NCI-H524 treated with DMSO at 0.1 percent for 48 hours (cell line): Measurements from ENCODE around the gene FBXO36.

ENCODE experiments used
- DNase-seq: peaks from one replicate; lab custom pipeline; 2025; lab: John Stamatoyannopoulos, UW

Gene FBXO36

DNA sequence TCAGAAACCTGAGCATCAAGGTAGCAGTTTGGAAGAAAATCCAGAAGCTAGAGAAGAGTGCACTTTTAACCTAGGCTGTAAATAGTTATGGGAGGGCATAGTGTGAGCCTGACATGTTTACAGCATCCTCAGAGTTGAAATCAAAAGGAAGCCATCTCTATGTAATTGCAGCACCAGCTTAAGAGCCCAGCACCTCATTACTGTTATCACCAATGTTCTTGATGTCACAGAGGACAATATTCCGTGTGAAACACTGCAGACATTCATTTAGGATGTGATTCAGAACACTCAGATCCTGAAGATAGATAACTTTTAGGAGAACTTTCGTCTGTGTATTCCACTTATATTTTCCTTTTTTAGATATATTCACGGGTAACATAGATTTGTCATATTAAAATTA is 48.1 kb downstream of the FBXO36 start:
- no peak for DNase-seq

DNA sequence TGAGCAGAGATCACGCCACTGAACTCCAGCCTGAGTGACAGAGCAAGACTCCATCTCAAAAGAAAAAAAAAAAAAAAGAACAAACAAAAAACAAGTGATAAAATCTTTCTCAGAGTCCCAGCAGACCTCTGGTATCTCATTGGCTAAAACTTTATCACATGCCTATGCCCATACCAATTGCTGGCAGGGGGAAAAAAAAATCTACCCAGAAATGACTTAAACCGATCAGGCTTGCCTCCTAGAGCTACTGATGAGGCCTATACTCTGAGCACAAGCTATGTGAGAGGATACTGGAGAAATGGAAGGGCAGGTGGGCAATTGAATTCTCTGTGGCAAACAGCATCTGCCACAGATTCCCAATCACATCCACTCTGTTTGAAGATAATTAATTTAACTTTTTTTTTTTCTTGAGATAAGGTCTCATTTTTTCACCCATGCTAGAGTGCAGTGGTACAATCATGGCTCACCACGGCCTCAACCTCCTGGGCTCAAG is 49.0 kb downstream of the FBXO36 start:
- DNase-seq: no peak

DNA sequence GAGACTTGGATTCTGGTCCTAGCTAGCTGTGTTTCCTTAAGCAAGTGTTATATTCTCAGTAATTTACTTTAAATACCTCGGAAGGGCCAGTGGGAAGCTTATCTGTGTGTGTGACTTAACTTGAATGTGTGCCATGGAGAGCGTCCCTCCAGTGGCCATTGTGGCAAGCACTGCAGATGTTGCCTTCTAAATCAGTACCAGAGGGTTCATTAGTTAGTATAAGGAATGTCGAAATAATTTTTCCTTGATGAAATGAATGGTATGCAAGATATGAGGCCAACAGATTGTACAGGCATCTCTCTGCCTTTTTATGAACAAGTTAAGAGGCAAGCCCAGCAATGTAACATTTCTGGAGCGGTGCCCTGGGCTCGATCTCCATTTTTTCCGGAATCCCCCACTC is 52.0 kb downstream of the FBXO36 start:
- DNase-seq: no peak

DNA sequence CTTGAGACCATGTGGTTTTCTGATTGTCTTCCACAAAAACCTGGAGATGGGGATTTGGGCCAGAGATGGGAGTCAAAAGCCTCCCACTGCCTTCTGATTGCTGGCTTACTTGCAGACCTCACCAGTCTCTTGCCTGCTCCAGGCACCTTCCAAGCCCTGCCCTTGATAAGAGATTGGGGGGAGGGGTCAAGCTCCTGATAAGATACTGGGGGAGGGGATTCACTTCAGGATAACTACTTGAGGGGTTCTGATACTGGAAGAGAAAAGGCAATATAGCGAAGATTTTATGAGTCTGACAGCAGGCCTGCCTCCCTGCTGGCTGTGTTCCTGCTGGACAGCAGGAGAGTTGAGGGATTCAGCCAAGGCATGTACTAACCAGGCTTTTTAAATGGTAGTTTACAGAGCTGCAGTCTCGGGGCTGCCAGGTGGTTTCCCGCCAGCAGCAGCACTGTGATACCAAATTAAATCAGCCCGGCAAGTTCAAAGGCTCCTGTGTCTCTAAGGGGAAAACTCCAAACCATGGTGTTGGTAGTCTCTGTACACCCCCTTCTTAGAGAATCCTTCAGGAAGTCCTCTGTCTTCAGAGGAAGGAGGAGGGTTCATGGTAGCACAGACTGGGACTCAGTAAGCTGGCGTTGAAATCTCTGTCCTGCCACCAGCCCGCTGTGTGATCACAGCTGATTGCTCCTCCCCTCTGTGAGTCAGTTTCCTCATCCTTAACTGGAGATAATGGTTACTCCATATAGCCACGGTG is 58.3 kb downstream of the FBXO36 start:
- no peak for DNase-seq

DNA sequence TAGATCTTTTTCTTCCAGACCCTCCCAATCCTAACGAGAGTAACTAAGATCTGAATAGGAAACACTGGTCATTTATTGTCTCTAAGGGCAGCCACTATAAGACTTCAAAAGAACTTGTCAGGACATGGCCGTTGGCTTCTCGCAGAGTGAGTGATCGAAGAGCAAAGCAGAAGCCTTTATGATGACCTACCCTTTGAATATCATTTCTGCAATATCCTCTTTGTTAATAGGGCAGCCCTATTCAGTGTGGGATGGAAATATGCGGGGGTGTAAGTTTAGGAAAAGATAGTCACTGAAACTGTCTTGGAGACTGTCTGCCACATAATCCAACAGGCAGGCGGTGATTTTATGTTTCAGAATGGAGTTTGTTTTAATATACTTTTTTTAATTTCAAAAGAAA is 70.9 kb downstream of the FBXO36 start:
- DNase-seq: no peak

DNA sequence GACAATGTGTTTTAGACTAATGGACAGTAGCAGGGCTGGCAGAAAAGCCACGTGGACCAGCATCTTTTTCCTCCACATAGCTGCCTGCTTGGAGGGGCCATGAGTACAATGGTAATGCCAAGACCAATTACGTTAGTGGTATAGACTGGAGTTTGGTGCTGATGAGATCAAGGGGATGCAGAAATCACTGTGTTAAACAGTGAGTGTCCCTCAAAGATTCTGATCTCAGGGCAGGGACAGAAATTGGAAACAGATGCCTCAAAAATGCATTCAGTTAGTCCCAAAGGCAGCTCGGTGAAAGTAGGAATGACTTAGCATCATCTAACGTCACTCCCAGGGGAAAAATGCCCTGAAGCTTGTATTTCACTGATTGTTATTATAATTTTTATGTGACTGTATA is 74.0 kb downstream of the FBXO36 start:
- no peak for DNase-seq

DNA sequence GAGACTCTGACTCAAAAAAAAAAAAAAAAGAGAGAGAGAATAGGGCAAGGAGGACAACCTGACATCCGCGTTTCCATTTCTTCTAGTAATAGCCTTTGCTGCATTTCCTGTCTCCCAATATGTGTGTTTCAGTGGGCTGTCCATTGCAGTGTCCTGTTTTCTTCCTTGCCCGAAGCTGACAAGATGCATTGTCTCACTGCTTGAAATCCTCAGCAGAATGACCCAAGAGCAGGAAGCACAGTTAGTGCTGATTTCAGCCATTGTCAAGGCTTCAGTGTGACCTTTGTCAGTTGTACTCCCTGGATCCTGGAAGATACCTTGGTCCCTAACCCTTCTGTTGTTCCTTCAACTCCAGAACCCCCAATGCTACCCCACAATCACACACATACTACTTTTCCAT is 75.3 kb downstream of the FBXO36 start:
- no peak for DNase-seq

DNA sequence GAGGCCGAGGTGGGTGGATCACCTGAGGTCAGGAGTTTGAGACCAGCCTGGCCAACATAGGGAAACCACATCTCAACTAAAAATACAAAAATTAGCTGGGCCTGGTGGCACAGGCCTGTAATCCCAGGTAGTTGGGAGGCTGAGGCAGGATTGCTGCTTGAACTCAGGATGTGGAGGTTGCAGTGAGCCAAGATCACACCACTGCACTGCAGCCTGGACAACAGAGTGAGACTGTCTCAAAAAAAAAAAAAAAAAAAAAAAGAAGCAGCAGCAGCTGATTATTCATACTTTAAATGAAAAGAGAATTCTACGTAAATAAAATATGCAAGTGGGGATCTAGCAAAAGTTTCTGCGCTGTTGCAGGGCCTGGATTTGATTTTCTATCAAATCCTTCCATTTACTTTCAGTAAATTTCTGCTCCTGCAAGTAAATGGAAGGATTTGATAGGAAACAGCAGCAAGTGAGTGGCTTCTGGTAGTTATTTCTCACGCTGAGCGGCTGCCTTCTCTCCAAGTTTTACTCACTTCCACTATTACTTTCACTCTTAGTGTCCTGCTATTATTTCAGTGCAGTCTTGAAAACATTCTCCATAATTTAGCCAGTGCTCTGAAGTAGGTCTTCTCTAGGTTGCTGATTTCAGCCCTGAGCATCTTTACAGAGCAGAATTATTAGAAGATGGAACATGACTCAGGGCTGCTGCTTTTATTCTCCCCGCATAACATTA is 78.0 kb downstream of the FBXO36 start:
- no peak for DNase-seq

DNA sequence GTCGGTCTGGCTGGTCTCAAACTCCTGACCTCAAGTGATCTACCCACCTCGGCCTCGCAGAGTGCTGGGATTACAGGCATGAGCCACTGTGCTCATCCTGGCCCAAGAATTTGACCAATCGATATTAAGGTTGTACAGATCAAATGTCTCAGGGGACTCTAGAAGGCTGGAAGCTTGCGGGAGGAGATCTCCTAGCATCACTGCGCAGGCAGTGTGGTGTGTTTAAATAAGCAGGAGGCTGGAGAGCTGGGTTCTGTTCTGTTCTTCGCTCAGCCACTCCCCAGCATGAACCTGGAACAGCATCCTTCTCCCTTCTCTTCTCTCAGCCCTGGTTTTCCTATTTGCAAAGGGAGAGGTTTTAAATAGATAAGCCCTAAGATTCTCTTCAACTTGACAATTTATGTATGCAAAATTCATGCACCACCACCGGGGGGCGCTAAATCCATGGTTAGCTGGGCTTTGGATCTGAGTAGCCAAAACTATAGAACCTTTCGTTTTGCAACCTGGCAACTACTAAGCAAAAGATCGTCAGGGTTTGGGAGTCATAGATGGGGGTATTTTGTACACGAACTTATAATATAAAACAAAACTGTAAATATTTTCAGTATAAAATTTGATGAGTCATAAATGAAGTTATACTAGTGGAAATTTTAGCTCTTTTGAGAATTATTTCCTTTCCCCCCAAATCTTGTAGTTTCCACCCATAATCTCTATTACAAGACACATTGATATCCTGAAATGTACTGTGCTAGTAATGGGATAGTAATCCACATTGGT is 85.8 kb downstream of the FBXO36 start:
- no peak for DNase-seq

DNA sequence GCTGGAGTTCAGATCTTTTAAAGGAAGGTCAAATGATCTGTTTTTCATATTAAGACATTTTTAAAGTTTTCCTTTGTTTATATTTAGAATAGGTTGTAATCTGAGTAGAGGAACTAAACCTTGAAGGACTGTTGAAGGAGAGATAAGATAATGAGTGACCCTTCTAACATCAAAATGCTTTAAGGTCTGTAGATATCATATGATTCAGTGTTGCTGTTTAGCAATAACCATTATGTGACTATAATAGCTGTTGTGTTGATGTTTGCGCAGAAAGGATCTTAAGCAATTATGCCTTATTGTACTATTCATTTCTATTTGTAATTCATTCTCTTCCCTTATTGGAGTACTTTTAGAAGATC is 86.4 kb downstream of the FBXO36 start:
- no peak for DNase-seq

DNA sequence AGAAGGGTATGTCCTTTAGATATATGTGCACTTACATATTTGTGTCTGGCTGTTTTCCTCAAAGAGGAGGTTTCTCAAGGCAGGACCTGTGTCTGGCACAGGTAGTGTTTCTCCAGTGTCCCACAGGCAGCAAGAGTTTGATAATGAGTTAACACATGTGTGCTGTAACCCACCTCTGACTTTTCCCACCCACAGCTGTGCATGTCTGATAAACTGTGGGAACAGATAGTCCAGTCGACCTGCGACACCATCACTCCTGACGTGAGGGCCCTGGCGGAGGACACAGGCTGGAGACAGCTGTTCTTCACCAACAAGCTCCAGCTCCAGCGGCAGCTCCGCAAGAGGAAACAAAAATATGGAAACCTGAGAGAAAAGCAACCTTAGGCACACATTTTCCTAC is 88.2 kb downstream of the FBXO36 start:
- DNase-seq: no peak

DNA sequence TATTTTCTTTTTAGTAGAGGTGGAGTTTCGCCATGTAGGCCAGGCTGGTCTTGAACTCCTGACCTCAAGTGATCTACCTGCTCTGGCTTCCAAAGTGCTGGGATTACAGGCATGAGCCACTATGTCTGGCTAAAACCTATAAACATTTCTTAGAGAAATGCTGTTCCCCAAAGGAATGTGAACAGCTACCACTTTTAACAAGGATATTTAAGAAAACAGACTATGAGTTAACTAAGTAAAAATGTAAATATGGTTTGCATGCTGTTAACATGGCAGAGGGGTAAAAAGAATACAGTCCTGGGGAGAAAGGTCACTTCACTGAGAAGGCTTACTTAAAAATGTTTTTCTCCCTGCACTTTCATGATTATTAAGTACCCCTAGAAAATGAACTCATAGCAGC is 89.3 kb downstream of the FBXO36 start:
- no peak for DNase-seq

DNA sequence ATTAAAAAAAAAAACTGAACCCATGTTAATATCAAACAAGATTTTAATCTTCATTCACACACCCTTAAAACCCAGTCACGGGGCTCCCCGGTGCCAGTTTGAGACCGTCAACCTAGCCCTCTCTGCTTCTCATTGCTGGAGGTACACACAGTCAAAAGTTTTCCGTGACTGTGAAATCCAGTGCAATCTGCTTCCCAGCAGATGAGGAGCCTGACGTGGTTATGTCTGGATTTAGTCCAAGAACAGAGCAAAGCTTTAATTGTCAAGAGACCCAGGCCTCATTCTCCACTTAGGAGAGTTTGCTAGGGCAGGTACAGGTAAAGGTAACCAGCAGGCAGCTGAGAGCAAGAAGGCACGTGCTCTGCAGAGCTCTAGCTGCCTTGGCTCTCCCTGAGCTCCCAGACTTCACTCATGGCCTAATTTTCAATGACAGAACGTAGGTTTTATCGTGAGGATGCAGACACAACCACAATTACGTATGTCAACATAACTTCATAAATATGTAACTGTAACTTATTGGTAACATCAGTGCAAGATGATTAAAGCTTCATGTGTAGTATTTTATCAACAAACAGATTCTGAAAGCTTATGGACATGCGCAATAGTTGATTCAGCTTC is 90.1 kb downstream of the FBXO36 start:
- DNase-seq: no peak

DNA sequence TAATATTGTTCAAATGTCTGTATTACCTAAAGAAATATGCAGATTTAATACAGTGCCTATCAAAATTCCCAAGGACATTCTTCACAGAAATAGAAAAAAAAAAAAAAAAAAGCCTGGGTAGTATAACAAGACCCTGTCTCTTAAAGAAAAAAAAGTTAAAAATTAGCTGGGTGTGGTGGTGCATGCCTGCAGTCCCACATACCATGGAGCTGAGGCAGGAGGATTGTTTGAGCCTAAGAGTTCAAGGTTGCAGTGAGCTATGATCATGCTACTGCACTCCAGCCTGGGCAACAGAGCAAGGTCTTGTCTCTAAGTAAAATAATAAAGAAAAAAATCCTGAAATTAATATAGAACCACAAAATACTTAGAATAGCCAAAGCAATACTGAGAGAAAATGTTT is 94.5 kb downstream of the FBXO36 start:
- no peak for DNase-seq

DNA sequence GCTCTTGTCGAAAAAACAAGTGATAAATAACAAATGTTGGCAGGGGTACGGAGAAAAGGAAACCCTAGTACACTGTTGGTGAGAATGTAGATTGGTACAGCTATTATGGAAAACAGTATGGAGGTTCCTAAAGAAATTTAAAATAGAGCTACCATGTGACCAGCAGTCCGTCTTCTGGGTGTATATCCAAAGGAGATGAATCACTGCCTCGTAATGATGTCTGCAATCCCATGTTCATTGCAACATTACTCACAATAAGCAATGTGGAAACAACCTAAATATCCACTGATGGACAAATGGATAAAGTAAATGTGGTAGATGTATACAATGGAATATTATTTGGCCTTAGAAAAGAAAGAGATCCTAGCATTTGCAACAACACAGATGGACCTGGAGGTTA is 95.8 kb downstream of the FBXO36 start:
- DNase-seq: no peak

DNA sequence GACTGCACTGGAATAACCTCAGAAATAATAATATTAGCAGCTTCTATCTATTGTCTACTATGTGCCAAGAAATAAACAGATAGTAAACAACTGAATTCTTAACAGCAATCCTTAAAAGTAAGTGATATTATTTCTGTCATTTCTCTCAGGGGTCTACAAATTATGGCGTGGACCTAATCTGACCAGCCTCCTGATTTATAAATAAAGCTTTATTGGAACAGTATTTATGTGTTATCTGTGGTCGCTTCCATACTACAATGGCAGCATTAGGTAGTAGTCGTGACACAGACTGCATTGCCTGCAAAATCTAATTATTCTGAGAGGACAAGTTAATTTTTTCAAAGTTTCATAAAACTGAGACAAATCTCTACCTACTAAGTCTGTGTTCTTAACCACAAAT is 97.4 kb downstream of the FBXO36 start:
- no peak for DNase-seq

DNA sequence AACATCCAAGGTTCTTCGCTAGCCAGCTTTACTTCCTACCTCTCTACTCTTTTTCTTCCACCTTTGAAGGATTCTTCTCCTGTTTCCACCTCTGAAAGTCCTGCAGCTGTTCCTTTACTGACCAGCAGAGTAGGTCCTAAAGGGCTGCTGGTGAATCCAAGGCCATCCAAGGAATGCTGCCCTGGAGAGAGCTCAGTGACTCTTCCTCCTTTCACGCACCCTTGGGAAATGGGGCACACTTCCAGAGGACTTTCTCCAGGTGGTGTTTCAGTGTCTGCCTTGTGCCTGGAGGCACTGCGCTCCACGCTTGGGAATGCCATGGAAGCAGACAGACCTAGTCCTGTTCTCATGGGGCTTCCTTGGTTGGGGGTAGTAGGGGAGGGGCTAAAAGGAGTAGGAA is 101.0 kb downstream of the FBXO36 start:
- DNase-seq: no peak

DNA sequence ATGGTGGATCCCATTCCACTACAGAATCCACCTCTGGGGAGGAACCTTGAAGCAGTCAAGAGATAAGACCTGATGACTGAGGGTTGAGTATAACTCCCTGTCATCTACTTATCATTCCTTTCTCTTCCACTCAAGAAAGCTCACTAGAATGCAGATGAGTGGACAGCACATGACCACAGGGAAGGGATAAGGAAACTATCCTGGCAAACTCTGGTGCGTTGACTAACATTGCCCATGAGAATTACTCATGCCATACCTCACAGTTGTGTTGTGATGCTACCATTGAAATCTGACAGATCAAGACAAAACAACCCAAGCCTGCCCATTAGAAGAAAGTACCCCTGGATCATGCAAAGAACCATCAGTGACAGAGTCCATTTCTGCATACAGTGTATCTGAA is 119.9 kb downstream of the FBXO36 start:
- no peak for DNase-seq

DNA sequence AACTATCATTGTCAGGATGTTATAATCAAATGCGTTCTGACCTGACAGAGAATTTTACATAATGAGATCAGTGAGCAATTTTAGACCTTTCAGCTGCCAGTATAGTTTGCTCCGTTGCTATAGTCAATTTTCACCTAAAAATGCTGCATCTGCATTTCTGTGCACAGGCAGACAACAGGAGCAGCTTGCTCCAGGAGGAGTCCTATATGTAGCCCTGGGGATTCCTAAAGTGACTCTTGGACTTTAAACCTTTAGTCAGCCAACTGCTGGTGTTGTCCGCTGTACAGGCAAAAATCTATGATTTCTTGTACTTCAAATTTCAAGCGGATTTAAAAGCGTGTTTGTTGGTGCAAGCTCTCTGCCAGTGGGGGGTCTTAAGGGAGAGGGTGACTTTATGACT is 120.7 kb downstream of the FBXO36 start:
- no peak for DNase-seq

DNA sequence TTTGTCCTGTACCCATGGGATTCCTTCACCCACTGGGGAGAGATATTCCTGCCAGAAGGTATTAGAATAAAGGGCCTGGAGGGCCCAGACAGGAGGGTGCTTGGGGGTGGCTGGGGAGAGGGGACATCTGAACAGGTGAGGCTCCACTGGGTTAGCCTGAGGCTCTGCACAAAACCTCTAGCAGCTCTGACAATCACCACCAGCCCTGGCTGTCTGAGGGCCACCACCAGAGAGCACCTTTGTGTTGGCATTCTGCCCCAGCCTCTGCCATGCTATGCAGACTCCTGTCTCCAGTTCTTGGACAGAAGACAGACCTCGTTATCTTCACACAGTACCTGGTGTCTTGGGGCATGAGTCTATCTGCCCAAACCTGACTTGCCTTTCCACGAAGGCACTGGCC is 121.2 kb downstream of the FBXO36 start:
- DNase-seq: no peak

DNA sequence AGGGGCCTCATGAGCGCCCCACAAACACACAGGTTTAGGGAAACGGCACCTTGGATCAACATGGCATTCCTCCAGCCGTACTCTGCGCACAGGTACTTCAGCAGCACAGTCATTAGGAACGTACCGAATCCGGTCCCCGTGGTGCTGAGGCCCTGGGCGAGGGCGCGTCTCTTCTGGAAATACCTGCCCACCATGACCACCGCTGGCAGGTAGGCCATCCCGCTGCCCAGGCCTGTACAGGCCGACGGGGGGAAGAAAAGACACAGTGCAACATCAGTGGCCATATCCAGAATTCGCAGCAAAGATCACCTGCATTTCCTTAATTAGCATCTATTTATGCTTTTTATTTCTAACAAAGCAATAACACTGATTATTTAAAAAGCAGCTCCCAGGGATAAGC is 124.2 kb downstream of the FBXO36 start:
- no peak for DNase-seq

DNA sequence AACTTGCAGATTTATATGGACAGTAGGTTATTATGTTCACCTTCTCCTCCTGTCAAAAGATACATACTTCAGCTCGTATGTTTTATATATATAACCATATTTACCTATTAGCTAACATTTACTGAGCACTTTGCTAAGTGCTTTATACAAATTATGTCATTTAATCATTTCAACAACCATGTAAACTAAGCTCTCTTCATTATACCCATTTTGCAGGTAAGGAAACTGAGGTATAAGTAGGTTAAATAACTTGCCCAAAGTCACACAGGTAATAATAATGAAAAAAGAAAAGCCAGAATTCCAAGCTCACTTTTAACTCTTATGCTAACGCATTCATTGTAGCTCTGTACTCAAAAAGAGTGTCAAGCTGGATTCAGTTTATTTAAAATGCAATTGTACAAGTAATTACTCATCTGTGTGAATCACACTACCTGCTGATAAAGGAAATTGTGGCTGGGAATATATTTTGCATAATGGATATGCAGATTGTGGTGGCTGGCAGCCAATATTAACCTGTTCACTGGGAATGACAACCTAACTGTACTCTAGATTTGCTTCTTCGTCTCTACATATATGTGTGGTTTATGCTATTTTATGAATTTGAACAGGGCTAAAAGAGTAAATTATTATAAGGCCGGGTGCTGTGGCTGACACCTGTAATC is 125.8 kb downstream of the FBXO36 start:
- no peak for DNase-seq
